HepG2 (cell line): ENCODE data around the gene SLC45A3. TPM values are rescaled to one million over a fixed set of nuclear protein-coding genes. Genes with fewer than 3 reads are reported as not detected.

Experiments
- ATAC-seq: fragments of 200-7000 bp; cut with Tn5 transposase; 3 replicates; pipeline ENCODE4 v1.9.1; 2020; ENCODE audit warnings: mild to moderate bottlenecking, moderate library complexity
- BruUV-seq: library from RNA; stranded (reverse); fragments of 400-500 nt; replicated peaks from 2 replicates; lab custom pipeline; 2021; lab: Mats Ljungman, UMichigan
- CTCF ChIA-PET: fragments of 300-600 bp; formaldehyde crosslinking; extraction: SDS; loops from one replicate; lab custom pipeline; 2021; ENCODE audit warnings: low total read pairs, inconsistent platforms, low intra/inter-chr PET ratio; lab: Yijun Ruan, JAX
- POLR2A ChIA-PET: fragments of 350-600 bp; sonication (Branson Sonifier 250); formaldehyde crosslinking; loops from one replicate; lab custom pipeline; 2020; ENCODE audit warnings: antibody characterized with exemption, inconsistent platforms; lab: Yijun Ruan, JAX
- DNase-seq: peaks from one replicate; pipeline ENCODE4 v3.0.0-alpha.2; 2015; ENCODE audit warnings: low spot score
- FAIRE-seq: peaks from 3 replicates; lab custom pipeline; 2011; peaks lifted over from hg19 to GRCh38; lab: Jason Lieb, UNC
- H2AFZ ChIP-seq: one replicate; pipeline ENCODE4 v1.6.1; 2011; ENCODE audit warnings: low read length, inconsistent platforms
- H3K27ac ChIP-seq: fragments of 300-600 bp; 3 replicates; pipeline ENCODE4 v1.8.0; 2011; ENCODE audit warnings: mixed run types, mild to moderate bottlenecking, mixed read lengths, low read length, inconsistent platforms; ENCODE audit not compliant: insufficient read depth; ENCODE audit errors: extremely low read length
- H3K27me3 ChIP-seq, 2 experiments: fragments of 200-600 bp in 1 of 2; 2 replicates in 1 of 2; 3 replicates in 1 of 2; pipeline versions ENCODE4 v1.6.0 to v1.8.0; 2011; ENCODE audit warnings: low read length in 2 of 2, mild to moderate bottlenecking in 2 of 2, moderate library complexity in 2 of 2, inconsistent platforms in 1 of 2; ENCODE audit not compliant: insufficient read depth in 2 of 2, control insufficient read depth in 1 of 2
- H3K36me3 ChIP-seq, 2 experiments: fragments of 200-600 bp in 1 of 2; replicated peaks in 1 of 2; 2 replicates in 1 of 2; 3 replicates in 1 of 2; pipeline versions ENCODE4 v1.5.1 to v1.8.0; 2011; ENCODE audit warnings: low read length in 2 of 2, inconsistent platforms in 1 of 2; ENCODE audit not compliant: insufficient read depth in 2 of 2, control insufficient read depth in 1 of 2
- H3K4me1 ChIP-seq: 2 replicates; pipeline ENCODE4 v1.5.1; 2012; ENCODE audit warnings: low read length, inconsistent platforms; ENCODE audit not compliant: insufficient read depth
- H3K4me2 ChIP-seq: 2 replicates; pipeline ENCODE4 v1.6.0; 2011; ENCODE audit warnings: low read depth, low read length, inconsistent platforms
- H3K4me3 ChIP-seq, 3 experiments: fragments of 200-600 bp in 1 of 3; sonication (generic), shearing (Covaris generic) in 1 of 3; replicated peaks in 1 of 3; 2 replicates each; pipeline ENCODE4 v1.5.1; 2011 to 2016; ENCODE audit warnings: low read length in 3 of 3, inconsistent platforms in 2 of 3, low read depth in 2 of 3, mild to moderate bottlenecking in 2 of 3, control low read depth in 1 of 3, mixed read lengths in 1 of 3; ENCODE audit not compliant: insufficient read depth in 1 of 3
- H3K79me2 ChIP-seq: one replicate; pipeline ENCODE4 v1.6.1; 2011; ENCODE audit warnings: low read length, inconsistent platforms; ENCODE audit not compliant: insufficient read depth
- H3K9ac ChIP-seq: 2 replicates; pipeline ENCODE4 v1.6.0; 2011; ENCODE audit warnings: mild to moderate bottlenecking, low read depth, low read length, inconsistent platforms; ENCODE audit not compliant: insufficient read depth
- H3K9me3 ChIP-seq: 2 replicates; pipeline ENCODE4 v1.5.1; 2012; ENCODE audit warnings: mild to moderate bottlenecking, low read length
- H4K20me1 ChIP-seq: 2 replicates; pipeline ENCODE4 v1.6.0; 2011; ENCODE audit warnings: inconsistent platforms, mild to moderate bottlenecking, low read length, moderate library complexity; ENCODE audit not compliant: insufficient read depth
- ARID2 ChIP-seq: sonication (generic); formaldehyde crosslinking; IDR thresholded peaks from 2 replicates; pipeline ENCODE4 v1.8.1; 2022; ENCODE audit warnings: mild to moderate bottlenecking, missing genetic modification reagents, borderline replicate concordance
- HOXA5 ChIP-seq: sonication (generic); formaldehyde crosslinking; IDR thresholded peaks from 2 replicates; pipeline ENCODE4 v1.4.0; 2020; ENCODE audit warnings: missing genetic modification reagents
- KMT2A ChIP-seq: sonication (generic); formaldehyde crosslinking; IDR thresholded peaks from 2 replicates; pipeline ENCODE4 v1.4.0; 2020; ENCODE audit warnings: missing genetic modification reagents
- SMAD9 ChIP-seq: sonication (generic); formaldehyde crosslinking; IDR thresholded peaks from 2 replicates; pipeline ENCODE4 v1.5.1; 2020; ENCODE audit warnings: mild to moderate bottlenecking, missing genetic modification reagents
- TEAD2 ChIP-seq: sonication (generic); formaldehyde crosslinking; IDR thresholded peaks from 2 replicates; pipeline ENCODE4 v1.9.0; 2021; ENCODE audit warnings: missing genetic modification reagents
- ZFP36L2 ChIP-seq: sonication (generic); formaldehyde crosslinking; IDR thresholded peaks from 2 replicates; pipeline ENCODE4 v1.4.0; 2020; ENCODE audit warnings: missing genetic modification reagents
- ZNF12 ChIP-seq: sonication (generic); formaldehyde crosslinking; IDR thresholded peaks from 2 replicates; pipeline ENCODE4 v1.5.0; 2020; ENCODE audit warnings: missing genetic modification reagents
- ZNF446 ChIP-seq: sonication (generic); formaldehyde crosslinking; IDR thresholded peaks from 2 replicates; pipeline ENCODE4 v1.5.0; 2020; ENCODE audit warnings: mild to moderate bottlenecking, missing genetic modification reagents
- ZNF839 ChIP-seq: sonication (generic); formaldehyde crosslinking; IDR thresholded peaks from 2 replicates; pipeline ENCODE4 v1.4.0; 2020; ENCODE audit warnings: missing genetic modification reagents, mild to moderate bottlenecking, borderline replicate concordance
- WGBS: methylation state at CpG from one replicate; pipeline ENCODE4 v1.1.6; 2017; ENCODE audit warnings: low lambda C conversion rate; 5-methylcytosine and 5-hydroxymethylcytosine counted together
- in situ Hi-C: cut with HindIII; loops from 2 replicates; pipeline ENCODE4 v1.10.0; 2017; ENCODE audit warnings: low pct_unique_long_range_greater_than_20kb; ENCODE audit not compliant: extremely low pct_ligation_motif_present
- intact Hi-C: fragments of 100-400 bp; cut with micrococcal nuclease; formaldehyde crosslinking; loops from one replicate; pipeline ENCODE4 v1.10.0; 2022; ENCODE audit not compliant: unreplicated experiment
- polyA plus RNA-seq, 8 experiments: library from polyadenylated mRNA; depleted of rRNA in 3 of 8; stranded (reverse) in 7 of 8; unstranded in 1 of 8; fragments of >200 nt; fragmentation: Illumina TruSeq in 4 of 8; extraction: Trizol in 4 of 8; gene quantifications; 2 replicates each; pipeline versions ENCODE4 v1.2.1 to v1.2.3, GENCODE V29; 2011 to 2016; ENCODE audit warnings: low read depth in 4 of 8, missing spikeins in 1 of 8, mixed read lengths in 1 of 8; ENCODE audit not compliant: insufficient read depth in 1 of 8
- total RNA-seq, 5 experiments: library from RNA; depleted of rRNA; stranded (reverse); fragments of >200 nt; fragmentation: Illumina TruSeq; extraction: Trizol; gene quantifications; 2 replicates each; pipeline ENCODE4 v1.2.3, GENCODE V29; 2016; ENCODE audit warnings: low read depth in 1 of 5
- TF ChIP-seq, protein P1 (sequence below): IDR thresholded peaks from 2 replicates; pipeline ENCODE4 v1.6.1; 2016; ENCODE audit warnings: low read depth
- TF ChIP-seq, protein P2 (sequence below): sonication (generic); formaldehyde crosslinking; IDR thresholded peaks from 2 replicates; pipeline ENCODE4 v1.4.0; 2020; ENCODE audit warnings: missing genetic modification reagents
- TF ChIP-seq, protein P3 (sequence below): sonication (generic); formaldehyde crosslinking; IDR thresholded peaks from 2 replicates; pipeline ENCODE4 v1.5.0; 2020; ENCODE audit warnings: mild to moderate bottlenecking, missing genetic modification reagents
- TF ChIP-seq, protein P4 (sequence below): sonication (generic); formaldehyde crosslinking; conservative IDR thresholded peaks from 2 replicates; pipeline ENCODE4 v1.8.0; 2022; ENCODE audit warnings: low read depth, missing genetic modification reagents

Gene SLC45A3
- total and polyA plus RNA-seq, 2 of the 13 experiments (the other 11 are each of a cell fraction or from before 2014, with no cell fraction given) = 3.4 to 4.1 TPM

DNA sequence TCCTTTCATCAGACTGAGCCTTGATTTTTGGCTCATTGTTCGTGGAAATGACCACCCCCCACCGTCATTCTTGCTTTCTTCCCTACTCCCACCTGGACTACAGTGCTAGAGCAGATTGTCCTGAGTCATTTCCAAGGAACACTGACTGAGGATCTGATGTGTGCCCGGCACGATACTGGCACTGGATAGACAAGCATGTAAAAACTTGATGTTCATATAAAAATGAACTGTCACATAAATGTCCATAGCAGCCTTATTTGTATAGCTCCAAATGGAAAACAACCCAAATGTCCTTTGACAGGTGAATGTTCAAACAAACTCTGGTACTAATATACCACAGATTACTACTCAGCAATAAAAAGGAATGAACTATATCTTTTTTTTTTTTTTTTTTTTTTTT is 18.6 kb upstream of the SLC45A3 start:
- Histone ChIP-seq H3K27me3 (no peaks in the 10 kb centered on the region), H3K79me2 (no peaks in the 10 kb centered on the region), H4K20me1 (no peaks in the 10 kb centered on the region), H3K9me3 (no peaks in the 10 kb centered on the region), H2AFZ (no peak overlapping the region), H3K9ac (no peak overlapping the region), H3K4me1 (peaks cover 72% of the 10 kb centered on the region)
- no TSS peak for BruUV-seq
- FAIRE-seq = no peak
- in situ Hi-C loops (no loop called here), intact Hi-C loops (no loop called here)
- 87% methylated on average over 4 of the region's 4 CpGs for WGBS
- ChIA-PET CTCF (no interaction called here), POLR2A (no interaction called here)
- no peak for DNase-seq
- no peak for ATAC-seq
- TF ChIP-seq, protein P1, sequence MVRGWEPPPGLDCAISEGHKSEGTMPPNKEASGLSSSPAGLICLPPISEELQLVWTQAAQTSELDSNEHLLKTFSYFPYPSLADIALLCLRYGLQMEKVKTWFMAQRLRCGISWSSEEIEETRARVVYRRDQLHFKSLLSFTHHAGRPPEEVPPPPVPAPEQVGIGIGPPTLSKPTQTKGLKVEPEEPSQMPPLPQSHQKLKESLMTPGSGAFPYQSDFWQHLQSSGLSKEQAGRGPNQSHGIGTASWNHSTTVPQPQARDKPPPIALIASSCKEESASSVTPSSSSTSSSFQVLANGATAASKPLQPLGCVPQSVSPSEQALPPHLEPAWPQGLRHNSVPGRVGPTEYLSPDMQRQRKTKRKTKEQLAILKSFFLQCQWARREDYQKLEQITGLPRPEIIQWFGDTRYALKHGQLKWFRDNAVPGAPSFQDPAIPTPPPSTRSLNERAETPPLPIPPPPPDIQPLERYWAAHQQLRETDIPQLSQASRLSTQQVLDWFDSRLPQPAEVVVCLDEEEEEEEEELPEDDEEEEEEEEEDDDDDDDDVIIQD = no peak
- TF ChIP-seq, protein P2, sequence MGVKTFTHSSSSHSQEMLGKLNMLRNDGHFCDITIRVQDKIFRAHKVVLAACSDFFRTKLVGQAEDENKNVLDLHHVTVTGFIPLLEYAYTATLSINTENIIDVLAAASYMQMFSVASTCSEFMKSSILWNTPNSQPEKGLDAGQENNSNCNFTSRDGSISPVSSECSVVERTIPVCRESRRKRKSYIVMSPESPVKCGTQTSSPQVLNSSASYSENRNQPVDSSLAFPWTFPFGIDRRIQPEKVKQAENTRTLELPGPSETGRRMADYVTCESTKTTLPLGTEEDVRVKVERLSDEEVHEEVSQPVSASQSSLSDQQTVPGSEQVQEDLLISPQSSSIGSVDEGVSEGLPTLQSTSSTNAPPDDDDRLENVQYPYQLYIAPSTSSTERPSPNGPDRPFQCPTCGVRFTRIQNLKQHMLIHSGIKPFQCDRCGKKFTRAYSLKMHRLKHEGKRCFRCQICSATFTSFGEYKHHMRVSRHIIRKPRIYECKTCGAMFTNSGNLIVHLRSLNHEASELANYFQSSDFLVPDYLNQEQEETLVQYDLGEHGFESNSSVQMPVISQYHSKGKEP (CRISPR knock-in tag) = no peak
- TF ChIP-seq ZNF446 (CRISPR knock-in tag) = no peak
- TF ChIP-seq HOXA5 (CRISPR knock-in tag) = no peak
- TF ChIP-seq ZFP36L2 (CRISPR knock-in tag) = no peak
- TF ChIP-seq KMT2A = no peak
- TF ChIP-seq ZNF839 = no peak
- no peak for TF ChIP-seq SMAD9 (CRISPR knock-in tag)
- no peak for TF ChIP-seq ZNF12 (CRISPR knock-in tag)
- TF ChIP-seq, protein P3, sequence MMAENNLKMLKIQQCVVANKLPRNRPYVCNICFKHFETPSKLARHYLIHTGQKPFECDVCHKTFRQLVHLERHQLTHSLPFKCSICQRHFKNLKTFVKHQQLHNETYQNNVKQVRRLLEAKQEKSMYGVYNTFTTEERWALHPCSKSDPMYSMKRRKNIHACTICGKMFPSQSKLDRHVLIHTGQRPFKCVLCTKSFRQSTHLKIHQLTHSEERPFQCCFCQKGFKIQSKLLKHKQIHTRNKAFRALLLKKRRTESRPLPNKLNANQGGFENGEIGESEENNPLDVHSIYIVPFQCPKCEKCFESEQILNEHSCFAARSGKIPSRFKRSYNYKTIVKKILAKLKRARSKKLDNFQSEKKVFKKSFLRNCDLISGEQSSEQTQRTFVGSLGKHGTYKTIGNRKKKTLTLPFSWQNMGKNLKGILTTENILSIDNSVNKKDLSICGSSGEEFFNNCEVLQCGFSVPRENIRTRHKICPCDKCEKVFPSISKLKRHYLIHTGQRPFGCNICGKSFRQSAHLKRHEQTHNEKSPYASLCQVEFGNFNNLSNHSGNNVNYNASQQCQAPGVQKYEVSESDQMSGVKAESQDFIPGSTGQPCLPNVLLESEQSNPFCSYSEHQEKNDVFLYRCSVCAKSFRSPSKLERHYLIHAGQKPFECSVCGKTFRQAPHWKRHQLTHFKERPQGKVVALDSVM (CRISPR knock-in tag) = no peak
- TF ChIP-seq TEAD2 (CRISPR knock-in tag) = no peak
- TF ChIP-seq, protein P4, sequence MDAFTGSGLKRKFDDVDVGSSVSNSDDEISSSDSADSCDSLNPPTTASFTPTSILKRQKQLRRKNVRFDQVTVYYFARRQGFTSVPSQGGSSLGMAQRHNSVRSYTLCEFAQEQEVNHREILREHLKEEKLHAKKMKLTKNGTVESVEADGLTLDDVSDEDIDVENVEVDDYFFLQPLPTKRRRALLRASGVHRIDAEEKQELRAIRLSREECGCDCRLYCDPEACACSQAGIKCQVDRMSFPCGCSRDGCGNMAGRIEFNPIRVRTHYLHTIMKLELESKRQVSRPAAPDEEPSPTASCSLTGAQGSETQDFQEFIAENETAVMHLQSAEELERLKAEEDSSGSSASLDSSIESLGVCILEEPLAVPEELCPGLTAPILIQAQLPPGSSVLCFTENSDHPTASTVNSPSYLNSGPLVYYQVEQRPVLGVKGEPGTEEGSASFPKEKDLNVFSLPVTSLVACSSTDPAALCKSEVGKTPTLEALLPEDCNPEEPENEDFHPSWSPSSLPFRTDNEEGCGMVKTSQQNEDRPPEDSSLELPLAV (CRISPR knock-in tag) = no peak
- TF ChIP-seq ARID2 (CRISPR knock-in tag) = no peak
- TF ChIP-seq, all 625 proteins: peak for 0
- Histone ChIP-seq H3K4me3 (no peak overlapping the region), H3K27ac (no peak overlapping the region), H3K36me3 (no peaks in the 10 kb centered on the region), H3K4me2 (no peak overlapping the region)
